ENCODE data around the gene CLSTN3. TPM values are rescaled to one million over a fixed set of nuclear protein-coding genes. Genes with fewer than 3 reads are reported as not detected.
A peak's percentile ranks its signal among the peaks of the same experiment; 100 is the strongest.

CLSTN3 gene
- total and polyA plus RNA-seq, 9 of the 15 experiments (the other 6 are each of a cell fraction or from before 2014, with no cell fraction given) = 0.08 to 23.2 (median 11.0) TPM

- CTCF ChIA-PET (ENCODE audit: low intra/inter-chr PET ratio) = no interaction called here
- no peak overlapping the region for H3K4me3 ChIP-seq
- TF ChIP-seq, protein P1, sequence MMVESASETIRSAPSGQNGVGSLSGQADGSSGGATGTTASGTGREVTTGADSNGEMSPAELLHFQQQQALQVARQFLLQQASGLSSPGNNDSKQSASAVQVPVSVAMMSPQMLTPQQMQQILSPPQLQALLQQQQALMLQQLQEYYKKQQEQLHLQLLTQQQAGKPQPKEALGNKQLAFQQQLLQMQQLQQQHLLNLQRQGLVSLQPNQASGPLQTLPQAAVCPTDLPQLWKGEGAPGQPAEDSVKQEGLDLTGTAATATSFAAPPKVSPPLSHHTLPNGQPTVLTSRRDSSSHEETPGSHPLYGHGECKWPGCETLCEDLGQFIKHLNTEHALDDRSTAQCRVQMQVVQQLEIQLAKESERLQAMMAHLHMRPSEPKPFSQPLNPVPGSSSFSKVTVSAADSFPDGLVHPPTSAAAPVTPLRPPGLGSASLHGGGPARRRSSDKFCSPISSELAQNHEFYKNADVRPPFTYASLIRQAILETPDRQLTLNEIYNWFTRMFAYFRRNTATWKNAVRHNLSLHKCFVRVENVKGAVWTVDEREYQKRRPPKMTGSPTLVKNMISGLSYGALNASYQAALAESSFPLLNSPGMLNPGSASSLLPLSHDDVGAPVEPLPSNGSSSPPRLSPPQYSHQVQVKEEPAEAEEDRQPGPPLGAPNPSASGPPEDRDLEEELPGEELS (CRISPR knock-in tag; IDR thresholded peaks at IDR 0.05; ENCODE audit: borderline replicate concordance) = no peak
- 0 out of 2 replicates have a peak, but pooled peaks have one; percentile 17 for TF ChIP-seq CEBPB (tag; IDR thresholded peaks at IDR 0.05)
- TF ChIP-seq CEBPG (CRISPR knock-in tag; IDR thresholded peaks at IDR 0.05) = no peak
- 0 out of 4 replicates have a peak, but pooled peaks of 1 of the 2 experiments have one; percentile 15 for TF ChIP-seq CEBPG (tag; conservative IDR thresholded peaks at IDR 0.05 in 1 of 2, IDR thresholded peaks at IDR 0.05 in 1 of 2)
- no peak overlapping the region for H2AFZ ChIP-seq (ENCODE audit: low read depth, low read length)
- H3K9ac ChIP-seq (ENCODE audit: insufficient read depth in 1 of 2, low read depth in 2 of 2, low read length in 2 of 2) = no peak overlapping the region
- peaks cover 0 to 4% of the 10 kb centered on the region in 2 experiments; a peak in 2 of 5 replicates for H3K4me1 ChIP-seq (replicated peaks in 1 of 2; ENCODE audit: control insufficient read depth in 2 of 2, insufficient read depth in 2 of 2, low read length in 2 of 2)
- no peak for ATAC-seq
- H3K36me3 ChIP-seq (ENCODE audit: control insufficient read depth, insufficient read depth, low read length) = peaks cover 29% of the 10 kb centered on the region; the same call in 2 of the 3 replicates
- H3K9me1 ChIP-seq (ENCODE audit: control insufficient read depth, insufficient read depth, low read length) = no peaks in the 10 kb centered on the region
- H3K79me2 ChIP-seq (ENCODE audit: control insufficient read depth, insufficient read depth, low read length) = no peaks in the 10 kb centered on the region
- intact Hi-C loops (cut with micrococcal nuclease) = no loop called here
- whole genome bisulfite sequencing (ENCODE audit: insufficient coverage, low coverage, missing lambda C conversion rate) = 82% methylated on average over 6 of the region's 6 CpGs
- no peak for DNase-seq (ENCODE audit: extremely low read depth in 1 of 4, low spot score in 3 of 4)
- in situ Hi-C loops (cut with MboI) = no loop called here
- POLR2A ChIA-PET = no interaction called here
- no TSS peak for BruUV-seq (replicated peaks)
- H3K27me3 ChIP-seq (ENCODE audit: control insufficient read depth in 2 of 2, insufficient read depth in 2 of 2, low read length in 2 of 2) = no peaks in the 10 kb centered on the region
- H4K20me1 ChIP-seq (replicated peaks; ENCODE audit: control insufficient read depth, insufficient read depth, low read length) = no peaks in the 10 kb centered on the region
- H3K4me2 ChIP-seq (ENCODE audit: insufficient read depth, low read length) = no peak overlapping the region
- H3K27ac ChIP-seq (ENCODE audit: extremely low read depth, low read depth, low read length) = no peak overlapping the region
- no peak for FAIRE-seq
- no peaks in the 10 kb centered on the region for H3K9me3 ChIP-seq (replicated peaks; ENCODE audit: control insufficient read depth, insufficient read depth, low read depth, low read length)
These were observed 21.4 kb downstream of the CLSTN3 start for GRCh38 chr12:7151532-7151931.

Measured in K562 (cell line).